SKM-1 (cell line): ENCODE results near the gene PYGM.

Experiments used
- DNase-seq: peaks from one replicate; lab custom pipeline; 2025; ENCODE audit not compliant: unreplicated experiment; lab: John Stamatoyannopoulos, UW

Gene PYGM

GRCh38 chr11:64759722-64760719 is at the start of gene PYGM:
PYGM (minus strand) TSS chr11:64759974; CDS start chr11:64759898, 76 bp downstream.
- no peak for DNase-seq

GRCh38 chr11:64805481-64805880 is 45.7 kb upstream of the PYGM start:
- no peak for DNase-seq

GRCh38 chr11:64804346-64805210 is 44.8 kb upstream of the PYGM start:
- no peak for DNase-seq

- no peak for DNase-seq
These were observed 44.1 kb upstream of the PYGM start for GRCh38 chr11:64803846-64804345.

- peak; percentile 51 for DNase-seq
These were observed 43.5 kb upstream of the PYGM start, which contains the start of gene MAP4K2 for GRCh38 chr11:64803158-64803845. MAP4K2 (minus strand) TSS chr11:64803214; CDS start chr11:64803149, 65 bp downstream.

- DNase-seq: no peak
These were observed 42.8 kb upstream of the PYGM start for GRCh38 chr11:64802370-64803157.

- no peak for DNase-seq
These were observed 42.0 kb upstream of the PYGM start for GRCh38 chr11:64801561-64802369.

GRCh38 chr11:64801158-64801464 is 41.3 kb upstream of the PYGM start:
- DNase-seq: no peak

GRCh38 chr11:64800303-64801157 is 40.8 kb upstream of the PYGM start:
- no peak for DNase-seq

GRCh38 chr11:64799623-64800302 is 40.0 kb upstream of the PYGM start:
- no peak for DNase-seq

GRCh38 chr11:64799256-64799622 is 39.5 kb upstream of the PYGM start:
- no peak for DNase-seq

- DNase-seq: no peak
These were observed 37.2 kb upstream of the PYGM start for GRCh38 chr11:64796757-64797541.

- DNase-seq: no peak
These were observed 36.4 kb upstream of the PYGM start for GRCh38 chr11:64796047-64796756.

GRCh38 chr11:64794526-64794925 is 34.8 kb upstream of the PYGM start:
- DNase-seq: no peak

- DNase-seq: no peak
These were observed 33.7 kb upstream of the PYGM start for GRCh38 chr11:64793271-64794160.
